ENCODE data around the gene DNAJC24. TPM values are rescaled to one million over a fixed set of nuclear protein-coding genes. Genes with fewer than 3 reads are reported as not detected.

DNAJC24 gene
- total RNA-seq, 1 experiment from 2014 or later, result 20.4 TPM

GRCh38 chr11:31478223-31478590, 108.5 kb downstream of the DNAJC24 start:
- Histone ChIP-seq H3K36me3 (no peaks in the 10 kb centered on the region), H3K27me3 (replicated peaks) (no peaks in the 10 kb centered on the region), H3K9me3 (replicated peaks) (no peaks in the 10 kb centered on the region), H3K27ac (no peak overlapping the region), H3K4me1 (replicated peaks) (no peaks in the 10 kb centered on the region), H3K4me3 (no peak overlapping the region)
- no peak for DNase-seq (ENCODE audit: low read depth in 1 of 2, low spot score in 2 of 2)

GRCh38 chr11:31479066-31479465, 109.4 kb downstream of the DNAJC24 start:
- no peaks in the 10 kb centered on the region for H3K4me1 ChIP-seq (replicated peaks)
- DNase-seq (ENCODE audit: low read depth in 1 of 2, low spot score in 2 of 2), result no peak
- H3K4me3 ChIP-seq, result no peak overlapping the region
- no peaks in the 10 kb centered on the region for H3K9me3 ChIP-seq (replicated peaks)
- H3K36me3 ChIP-seq, result no peaks in the 10 kb centered on the region
- H3K27ac ChIP-seq, result no peak overlapping the region
- no peaks in the 10 kb centered on the region for H3K27me3 ChIP-seq (replicated peaks)

DNA sequence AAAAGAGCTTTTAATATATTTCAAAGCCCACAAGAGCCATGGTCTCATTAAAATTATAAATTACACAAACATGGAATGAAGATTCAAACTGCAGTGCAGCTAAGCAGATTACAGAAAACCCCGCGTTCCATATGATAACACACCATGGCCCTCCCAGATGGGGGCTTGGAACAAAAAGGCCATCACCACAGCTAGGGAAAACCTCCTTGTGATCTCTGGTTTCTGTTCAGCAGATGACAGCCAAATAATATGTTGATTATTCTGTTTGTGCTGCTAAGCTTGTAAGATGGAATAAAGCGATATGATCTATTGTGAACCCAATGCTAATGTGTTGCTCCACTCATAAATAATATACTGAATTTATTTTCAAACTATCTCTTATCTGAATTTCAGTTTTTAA, 111.3 kb downstream of the DNAJC24 start:
- no peaks in the 10 kb centered on the region for H3K9me3 ChIP-seq (replicated peaks)
- no peak overlapping the region for H3K4me3 ChIP-seq
- no peak overlapping the region for H3K27ac ChIP-seq
- H3K27me3 ChIP-seq (replicated peaks), result no peaks in the 10 kb centered on the region
- H3K36me3 ChIP-seq, result no peaks in the 10 kb centered on the region
- no peaks in the 10 kb centered on the region for H3K4me1 ChIP-seq (replicated peaks)
- no peak for DNase-seq (ENCODE audit: low read depth in 1 of 2, low spot score in 2 of 2)

Other genes with a start within 250 kb of the DNAJC24 start
- gene DCDC1, start 121 bp upstream of the DNAJC24 start, total RNA-seq (2014; rRNA removed; shearing (Covaris generic)), result not detected in 2 replicates
- 6.5 and 50.9 TPM in 2 replicates for gene IMMP1L, start 139.8 kb downstream of the DNAJC24 start, total RNA-seq (2014; rRNA removed; shearing (Covaris generic))
- 21.4 and 33.8 TPM in 2 replicates for gene ELP4, start 139.9 kb downstream of the DNAJC24 start, total RNA-seq (2014; rRNA removed; shearing (Covaris generic))